K562 (cell line): ENCODE results near the gene SLC39A12. TPM values are rescaled to one million over a fixed set of nuclear protein-coding genes. Genes with fewer than 3 reads are reported as not detected.

Experiments
- CREB5 ChIP-seq: fragments of 250-450 bp; sonication (Bioruptor Pico); IDR thresholded peaks from 2 replicates; pipeline ENCODE4 v1.5.0; 2020; ENCODE audit warnings: mild to moderate bottlenecking
- CUX1 ChIP-seq: fragments of 200-800 bp; sonication (Bioruptor generic); IDR thresholded peaks from 2 replicates; pipeline ENCODE4 v1.6.1; 2016; ENCODE audit warnings: missing genetic modification characterization, missing compliant biosample characterization
- ELK1 ChIP-seq: sonication (generic); formaldehyde crosslinking; IDR thresholded peaks from 2 replicates; pipeline ENCODE4 v1.8.1; 2022; ENCODE audit warnings: missing genetic modification reagents
- MTF1 ChIP-seq: fragments of 250-450 bp; sonication (Bioruptor Pico); IDR thresholded peaks from 2 replicates; pipeline ENCODE4 v1.9.0; 2021; ENCODE audit warnings: moderate library complexity, mild to moderate bottlenecking, inconsistent platforms, borderline replicate concordance
- polyA plus RNA-seq, 8 experiments: library from polyadenylated mRNA; depleted of rRNA in 4 of 8; stranded (reverse) in 5 of 8; unstranded in 3 of 8; fragments of >200 nt; fragmentation: Nextera tagmentation in 2 of 8; fragmentation: Illumina TruSeq in 1 of 8; extraction: Ambion mirVana in 2 of 8; extraction: Trizol in 1 of 8; gene quantifications; 2 replicates each; pipeline versions ENCODE4 v1.2.1 to v1.2.3, GENCODE V29; 2011 to 2014; ENCODE audit warnings: inconsistent platforms in 1 of 8, missing spikeins in 1 of 8
- total RNA-seq, 7 experiments: library from RNA; depleted of rRNA in 6 of 7; stranded (reverse); fragments of >200 nt in 6 of 7; fragmentation: Illumina TruSeq in 2 of 7; extraction: Trizol in 2 of 7; gene quantifications; 2 replicates each; pipeline versions ENCODE4 v1.2.1 to v1.2.3, GENCODE V29; 2011 to 2021; ENCODE audit warnings: low replicate concordance in 1 of 7

SLC39A12 gene
- total and polyA plus RNA-seq, 9 of the 15 experiments (the other 6 are each of a cell fraction or from before 2014, with no cell fraction given): not detected

DNA sequence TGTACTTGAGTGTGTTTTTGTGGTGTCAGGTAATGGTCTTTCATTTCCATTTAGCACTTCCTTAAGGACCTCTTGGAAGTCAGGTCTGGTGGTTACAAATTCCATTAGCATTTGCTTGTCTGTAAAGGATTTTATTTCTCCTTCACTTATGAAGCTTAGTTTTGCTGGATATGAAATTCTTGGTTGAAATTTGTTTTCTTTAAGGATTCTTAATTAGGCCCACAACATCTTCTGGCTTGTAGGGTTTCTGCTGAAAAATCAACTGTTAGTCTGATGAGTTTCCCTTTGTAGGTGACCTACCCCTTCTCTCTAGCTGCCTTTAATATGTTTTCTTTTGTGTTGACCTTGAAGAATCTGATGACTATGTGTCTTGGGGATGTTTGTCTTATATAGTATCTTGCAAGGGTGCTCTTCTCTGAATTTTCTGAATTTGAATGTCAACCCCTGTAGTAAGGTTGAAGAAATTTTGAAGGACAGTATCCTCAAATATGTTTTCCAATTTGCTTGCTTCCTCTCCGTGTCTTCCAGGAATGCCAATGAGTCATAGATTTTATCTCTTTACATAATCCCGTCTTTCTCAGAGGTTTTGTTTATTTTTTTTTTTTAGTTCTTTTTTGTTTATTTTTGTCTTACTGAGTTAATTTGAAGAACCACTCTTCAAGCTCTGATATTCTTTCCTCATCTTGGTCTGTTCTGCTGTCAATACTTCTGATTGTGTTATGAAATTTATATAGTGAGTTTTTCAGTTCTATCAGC, 70.2 kb downstream of the SLC39A12 start (continued):
- no peak for TF ChIP-seq CUX1 (CRISPR knock-in tag)
- no peak for TF ChIP-seq CREB5
- TF ChIP-seq ELK1 (CRISPR knock-in tag): no peak
- no peak for TF ChIP-seq MTF1 (CRISPR knock-in tag)
